ENCODE measurements around the gene GPX4. TPM values are rescaled to one million over a fixed set of nuclear protein-coding genes. Genes with fewer than 3 reads are reported as not detected.

Gene GPX4
- polyA plus RNA-seq, 3 donors = 211 to 268 (median 248) TPM

- no peak for DNase-seq (ENCODE audit: low read depth in 3 of 3, low spot score in 2 of 3)
These were observed 19.5 kb upstream of the GPX4 start for GRCh38 chr19:1084024-1084868.

GRCh38 chr19:1085053-1085658 is 18.6 kb upstream of the GPX4 start:
- DNase-seq (ENCODE audit: low read depth in 3 of 3, low spot score in 2 of 3) = no peak

- DNase-seq (ENCODE audit: low read depth in 3 of 3, low spot score in 2 of 3) = no peak
These were observed 17.9 kb upstream of the GPX4 start for GRCh38 chr19:1085676-1086442.

GRCh38 chr19:1086613-1087012 is 17.2 kb upstream of the GPX4 start:
- no peak for DNase-seq (ENCODE audit: low read depth in 3 of 3, low spot score in 2 of 3)

GRCh38 chr19:1087813-1088415 is 15.9 kb upstream of the GPX4 start:
- DNase-seq (ENCODE audit: low read depth in 3 of 3, low spot score in 2 of 3) = no peak

GRCh38 chr19:1088416-1089010 is 15.3 kb upstream of the GPX4 start:
- DNase-seq (ENCODE audit: low read depth in 3 of 3, low spot score in 2 of 3) = no peak

GRCh38 chr19:1089126-1089771 is 14.5 kb upstream of the GPX4 start:
- DNase-seq (ENCODE audit: low read depth in 3 of 3, low spot score in 2 of 3) = no peak

- no peak for DNase-seq (ENCODE audit: low read depth in 3 of 3, low spot score in 2 of 3)
These were observed 13.9 kb upstream of the GPX4 start for GRCh38 chr19:1089891-1090290.

- DNase-seq (ENCODE audit: low read depth in 3 of 3, low spot score in 2 of 3) = no peak
These were observed 12.9 kb upstream of the GPX4 start for GRCh38 chr19:1090731-1091543.

- DNase-seq (ENCODE audit: low read depth in 3 of 3, low spot score in 2 of 3) = no peak
These were observed 12.1 kb upstream of the GPX4 start for GRCh38 chr19:1091544-1092175.

GRCh38 chr19:1093330-1093729 is 10.5 kb upstream of the GPX4 start:
- DNase-seq (ENCODE audit: low read depth in 3 of 3, low spot score in 2 of 3) = no peak

- no peak for DNase-seq (ENCODE audit: low read depth in 3 of 3, low spot score in 2 of 3)
These were observed 9.8 kb upstream of the GPX4 start for GRCh38 chr19:1093811-1094553.

- DNase-seq (ENCODE audit: low read depth in 3 of 3, low spot score in 2 of 3) = no peak
These were observed 9.2 kb upstream of the GPX4 start for GRCh38 chr19:1094655-1094977.

GRCh38 chr19:1094978-1095701 is 8.7 kb upstream of the GPX4 start, which contains the start of gene POLR2E:
TSS of gene POLR2E (minus strand) at chr19:1095375. CDS start at chr19:1095315, 60 bp downstream.
- peak; percentile 89 to 95 (median 91) for DNase-seq (ENCODE audit: low read depth in 3 of 3, low spot score in 2 of 3)

- no peak for DNase-seq (ENCODE audit: low read depth in 3 of 3, low spot score in 2 of 3)
These were observed 6.0 kb upstream of the GPX4 start for GRCh38 chr19:1097810-1098176.

- no peak for DNase-seq (ENCODE audit: low read depth in 3 of 3, low spot score in 2 of 3)
These were observed 5.4 kb upstream of the GPX4 start for GRCh38 chr19:1098177-1099051.

GRCh38 chr19:1101337-1101698 is 2.5 kb upstream of the GPX4 start:
- no peak for DNase-seq (ENCODE audit: low read depth in 3 of 3, low spot score in 2 of 3)
